ENCODE results near the gene PPFIBP1.

DNA sequence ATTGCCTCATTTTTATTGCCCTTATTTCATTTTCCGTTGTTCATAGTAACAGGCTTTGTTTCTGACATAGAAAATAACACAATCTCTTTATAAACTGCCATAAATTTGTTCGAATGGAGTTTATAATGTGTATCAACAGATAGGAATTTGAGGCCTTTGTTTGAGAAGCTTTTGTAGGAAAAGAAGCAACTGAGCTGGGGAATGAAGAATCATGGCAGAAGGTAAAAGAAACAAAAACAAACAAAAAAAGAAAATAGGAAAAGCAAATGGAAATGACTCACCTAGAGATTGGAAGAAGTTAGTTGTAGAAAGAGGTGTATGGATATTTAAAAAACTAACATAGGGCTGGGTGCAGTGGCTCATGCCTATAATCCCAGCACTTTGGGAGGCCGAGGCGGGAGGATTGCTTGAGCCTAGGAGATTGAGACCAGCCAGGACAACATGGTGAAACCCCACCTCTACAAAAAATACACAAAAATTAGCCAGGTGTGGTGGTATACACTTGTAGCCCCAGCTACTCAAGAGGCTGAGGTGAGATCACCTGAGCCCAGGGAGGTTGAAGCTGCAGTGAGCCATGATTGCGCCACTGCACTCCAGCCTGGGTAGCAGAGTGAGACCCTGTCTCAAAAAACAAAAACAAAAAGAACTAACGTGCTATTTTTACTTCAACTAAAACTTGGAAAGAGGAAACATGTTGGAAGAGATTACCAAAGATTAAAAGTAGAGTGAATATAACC lies 171.7 kb downstream of the PPFIBP1 start:
- TF ChIP-seq CTCF (IDR thresholded peaks at IDR 0.05; ENCODE audit: low read depth, low read length) (no peak), MAX (IDR thresholded peaks at IDR 0.05; ENCODE audit: low read depth, low read length) (no peak), MYC (IDR thresholded peaks at IDR 0.05; ENCODE audit: low read depth, low read length) (no peak), POLR2A (IDR thresholded peaks at IDR 0.05; ENCODE audit: extremely low read depth, insufficient read length) (no peak)
